ENCODE results near the gene APC2.

APC2 gene

DNA sequence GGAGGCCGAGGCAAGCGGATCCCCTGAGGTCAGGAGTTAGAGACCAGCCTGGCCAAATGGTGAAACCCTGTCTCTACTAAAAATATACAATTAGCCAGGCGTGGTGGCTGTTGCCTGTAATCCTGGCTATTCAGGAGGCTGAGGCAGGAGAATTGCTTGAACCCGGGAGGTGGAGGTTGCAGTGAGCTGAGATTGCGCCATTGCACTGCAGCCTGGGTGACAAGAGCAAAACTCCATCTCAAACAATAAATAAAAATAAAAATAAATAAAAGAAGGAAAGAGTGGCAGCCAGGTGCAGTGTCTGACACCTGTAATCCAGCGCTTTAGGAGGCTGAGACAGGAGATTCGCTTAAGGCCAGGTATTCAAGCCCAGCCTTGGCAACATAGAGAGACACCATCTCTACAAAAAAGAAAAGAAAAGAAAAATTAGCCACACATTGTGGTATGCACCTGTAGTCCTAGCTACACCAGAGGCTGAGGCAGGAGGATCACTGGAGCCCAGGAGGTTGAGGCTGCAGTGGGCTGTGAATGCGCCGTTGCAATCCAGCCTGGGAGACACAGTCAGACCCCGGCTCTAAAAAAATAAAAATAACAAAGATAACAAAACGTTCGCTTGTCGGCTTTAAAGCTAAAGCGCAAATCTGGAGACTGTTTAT is 52.6 kb downstream of the APC2 start:
- ChIA-PET CTCF (interaction anchor here (0.9 kb wide), 2 partner anchors 10 to 12 kb away, joined by 3 read pairs; no protein-coding TSS in a partner anchor), POLR2A (no interaction called here)
- TF ChIP-seq, protein P1, sequence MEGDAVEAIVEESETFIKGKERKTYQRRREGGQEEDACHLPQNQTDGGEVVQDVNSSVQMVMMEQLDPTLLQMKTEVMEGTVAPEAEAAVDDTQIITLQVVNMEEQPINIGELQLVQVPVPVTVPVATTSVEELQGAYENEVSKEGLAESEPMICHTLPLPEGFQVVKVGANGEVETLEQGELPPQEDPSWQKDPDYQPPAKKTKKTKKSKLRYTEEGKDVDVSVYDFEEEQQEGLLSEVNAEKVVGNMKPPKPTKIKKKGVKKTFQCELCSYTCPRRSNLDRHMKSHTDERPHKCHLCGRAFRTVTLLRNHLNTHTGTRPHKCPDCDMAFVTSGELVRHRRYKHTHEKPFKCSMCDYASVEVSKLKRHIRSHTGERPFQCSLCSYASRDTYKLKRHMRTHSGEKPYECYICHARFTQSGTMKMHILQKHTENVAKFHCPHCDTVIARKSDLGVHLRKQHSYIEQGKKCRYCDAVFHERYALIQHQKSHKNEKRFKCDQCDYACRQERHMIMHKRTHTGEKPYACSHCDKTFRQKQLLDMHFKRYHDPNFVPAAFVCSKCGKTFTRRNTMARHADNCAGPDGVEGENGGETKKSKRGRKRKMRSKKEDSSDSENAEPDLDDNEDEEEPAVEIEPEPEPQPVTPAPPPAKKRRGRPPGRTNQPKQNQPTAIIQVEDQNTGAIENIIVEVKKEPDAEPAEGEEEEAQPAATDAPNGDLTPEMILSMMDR (IDR thresholded peaks at IDR 0.05; ENCODE audit: control extremely low read depth, extremely low read depth, low read depth, missing control alignments) = no peak
- DNase-seq (ENCODE audit: extremely low spot score) = no peak

DNA sequence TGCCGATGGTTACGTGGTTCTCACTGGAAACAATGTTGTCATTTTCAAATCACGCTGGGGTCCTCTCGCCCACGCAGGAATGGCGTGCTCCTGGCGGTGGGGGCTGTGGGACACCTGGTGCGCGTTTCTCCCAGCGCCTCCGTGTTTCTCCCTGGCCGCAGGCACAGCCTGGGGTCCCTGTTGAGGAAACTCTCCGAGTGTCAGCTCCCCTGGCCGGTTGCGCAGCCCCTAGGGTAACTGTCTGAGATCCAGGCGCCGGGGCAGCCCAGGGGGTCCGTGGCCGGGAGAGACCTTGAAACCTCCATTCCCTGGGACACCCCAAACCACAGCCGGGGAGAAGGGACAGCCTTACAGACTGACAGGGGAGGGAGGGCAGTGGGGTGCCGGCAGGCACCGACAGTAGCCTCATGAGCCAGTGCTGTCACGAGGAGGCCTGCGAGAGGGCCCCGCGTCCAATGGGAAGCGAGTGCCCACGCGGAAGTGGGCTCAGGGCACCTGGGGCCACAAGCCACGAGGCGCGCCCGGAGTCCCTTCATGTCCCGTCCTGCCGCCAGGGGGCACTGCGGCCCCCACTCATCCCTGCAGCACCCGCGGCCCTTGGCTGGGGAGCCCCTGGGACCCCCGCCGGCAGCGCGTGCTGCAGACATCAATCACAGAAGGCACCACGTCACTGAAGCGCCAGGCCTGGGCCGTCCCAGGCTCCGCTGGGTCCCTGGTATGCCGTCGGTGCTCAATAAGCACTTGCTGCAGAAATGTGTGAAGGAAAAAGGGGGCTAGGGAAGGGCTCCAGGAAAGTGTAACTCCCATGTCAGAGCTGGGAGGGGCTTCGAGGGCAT is 53.4 kb downstream of the APC2 start:
- ChIA-PET CTCF (interaction anchor here (0.8 to 1.1 kb wide), 4 partner anchors 11 to 43 kb away, joined by 3 to 4 read pairs (median 3); partner anchors contain the start of gene REEP6), POLR2A (no interaction called here)
- TF ChIP-seq, protein P1 (IDR thresholded peaks at IDR 0.05; ENCODE audit: control extremely low read depth, extremely low read depth, low read depth, missing control alignments) = peak; percentile 71
- peak; percentile 80 for DNase-seq (ENCODE audit: extremely low spot score)

DNA sequence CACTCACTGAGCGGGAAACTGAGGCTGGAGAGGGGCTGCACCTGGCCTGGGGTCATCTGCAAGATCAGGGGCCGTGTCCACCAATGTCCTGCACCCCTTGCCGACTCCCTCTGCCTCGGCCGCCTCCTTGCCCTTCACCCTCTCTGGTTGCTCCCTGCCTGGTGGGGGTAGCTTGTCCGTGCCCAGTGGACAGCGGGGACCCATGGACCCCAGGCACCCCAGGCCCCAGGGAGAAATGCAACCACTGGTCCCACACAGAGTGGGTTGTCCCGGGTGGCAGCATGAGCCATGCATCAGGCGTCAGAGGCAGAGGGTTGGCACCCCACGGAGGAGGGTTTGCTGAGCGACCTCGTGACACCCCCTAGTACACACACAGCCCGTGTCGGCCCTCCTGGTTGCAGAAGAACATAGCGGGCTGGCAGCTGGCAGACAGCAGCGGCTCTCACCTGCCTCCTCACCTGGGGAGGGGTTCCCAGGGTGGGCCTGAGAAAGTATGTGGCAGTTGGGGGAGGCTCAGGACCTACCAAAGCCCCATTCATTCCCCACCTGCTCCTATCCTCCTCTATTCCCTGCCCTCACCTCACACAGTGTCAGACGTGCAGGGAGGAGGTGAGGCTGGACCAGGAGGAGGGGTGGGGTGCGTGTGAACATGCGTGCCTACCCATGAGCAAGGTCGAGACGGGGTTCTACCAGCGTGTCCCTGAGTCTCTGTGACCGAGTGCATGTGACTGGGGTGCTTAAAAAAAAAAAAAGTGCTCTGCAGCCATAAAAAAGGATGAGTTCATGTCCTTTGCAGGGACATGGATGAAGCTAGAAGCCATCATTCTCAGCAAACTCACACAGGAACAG is 54.2 kb downstream of the APC2 start:
- DNase-seq (ENCODE audit: extremely low spot score) = no peak
- TF ChIP-seq, protein P1 (IDR thresholded peaks at IDR 0.05; ENCODE audit: control extremely low read depth, extremely low read depth, low read depth, missing control alignments) = no peak
- ChIA-PET POLR2A (no interaction called here), CTCF (interaction anchor here (0.7 to 1.1 kb wide), 3 partner anchors 13 to 195 kb away, joined by 3 to 4 read pairs (median 3); partner anchors contain the start of gene REEP6)

DNA sequence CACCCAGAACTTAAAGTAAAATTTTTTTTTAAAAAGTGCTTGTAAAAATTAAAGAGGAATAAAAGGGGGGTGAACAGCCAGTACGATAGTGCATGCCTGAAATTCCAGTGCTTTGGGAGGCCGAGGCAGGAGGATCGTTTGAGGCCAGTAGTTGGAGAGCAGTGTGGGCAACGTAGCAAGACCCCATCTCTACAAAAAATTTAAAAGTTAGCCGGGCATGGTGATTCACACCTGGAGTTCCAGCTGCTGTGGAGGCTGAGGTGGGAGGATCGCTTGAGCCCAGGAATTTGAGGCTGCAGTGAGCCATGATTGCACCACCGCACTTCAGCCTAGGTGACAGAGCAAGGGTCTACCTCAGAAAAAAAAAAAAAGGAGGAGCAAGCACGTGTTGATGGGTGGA is 55.1 kb downstream of the APC2 start:
- ChIA-PET CTCF (interaction anchor here (0.7 kb wide), 1 partner anchor 195 kb away, joined by 3 read pairs; no protein-coding TSS in a partner anchor), POLR2A (no interaction called here)
- DNase-seq (ENCODE audit: extremely low spot score) = no peak
- TF ChIP-seq, protein P1 (IDR thresholded peaks at IDR 0.05; ENCODE audit: control extremely low read depth, extremely low read depth, low read depth, missing control alignments) = no peak

GRCh38 chr19:1505991-1506881 is 56.3 kb downstream of the APC2 start:
- CTCF ChIA-PET = interaction anchor here (1.7 kb wide), 1 partner anchor 61 kb away, joined by 6 read pairs; no protein-coding TSS in a partner anchor

More at GRCh38 chr19:1505991-1506881, 56.3 kb downstream of the APC2 start:
- POLR2A ChIA-PET = no interaction called here
- no peak for DNase-seq (ENCODE audit: extremely low spot score)
- TF ChIP-seq, protein P1 (IDR thresholded peaks at IDR 0.05; ENCODE audit: control extremely low read depth, extremely low read depth, low read depth, missing control alignments) = no peak

All from GM10248 (cell line).